ENCODE measurements around the gene CREB5.

- TF ChIP-seq CTCF (IDR thresholded peaks at IDR 0.05): no peak
- TF ChIP-seq RELA (CRISPR knock-in tag; IDR thresholded peaks at IDR 0.05; ENCODE audit: borderline replicate concordance): no peak
Measured at GRCh38 chr7:28371846-28372245, 40.5 kb upstream of the CREB5 start.
